Choroid plexus epithelial cell (primary cell): ENCODE data around the gene SPESP1.
"Not testable (repeated sequence)": the region's sequence is repeated elsewhere in the genome, so short reads cannot be mapped to it uniquely, and the experiment has no call there.

ENCODE experiments used
- DNase-seq: peaks from one replicate; pipeline ENCODE4 v3.0.0-alpha.2; 2010; ENCODE audit warnings: low read depth
- H3K4me3 ChIP-seq: 2 replicates; pipeline ENCODE4 v1.5.1; 2011; ENCODE audit warnings: low read depth, mild to moderate bottlenecking, control low read depth, low read length, moderate library complexity
- TF ChIP-seq, protein P1 (sequence below): conservative IDR thresholded peaks from 2 replicates; pipeline ENCODE4 v1.5.1; 2011; ENCODE audit warnings: low read depth, mild to moderate bottlenecking, control low read depth, inconsistent platforms, low read length, moderate library complexity

The SPESP1 gene

DNA sequence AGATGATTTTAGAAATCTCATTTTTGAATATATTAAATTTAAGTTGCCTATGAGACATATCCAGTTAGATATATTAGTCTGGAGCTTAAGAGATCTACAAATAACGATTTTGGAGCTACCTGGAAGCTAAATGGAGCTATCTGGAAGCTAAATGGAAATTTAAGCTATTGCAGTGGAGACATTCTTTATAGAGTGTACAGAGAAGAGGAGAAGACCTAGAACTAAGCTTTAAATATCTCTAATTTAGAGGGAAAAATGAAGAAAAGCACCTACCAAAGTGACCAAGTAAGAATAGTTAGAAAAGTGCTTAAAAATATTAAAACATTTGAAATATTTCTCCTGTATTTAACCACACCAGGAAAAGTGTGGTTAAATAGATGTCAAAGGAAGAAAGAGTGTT, 28.3 kb downstream of the SPESP1 start:
- H3K4me3 ChIP-seq = no peak overlapping the region
- TF ChIP-seq, protein P1, sequence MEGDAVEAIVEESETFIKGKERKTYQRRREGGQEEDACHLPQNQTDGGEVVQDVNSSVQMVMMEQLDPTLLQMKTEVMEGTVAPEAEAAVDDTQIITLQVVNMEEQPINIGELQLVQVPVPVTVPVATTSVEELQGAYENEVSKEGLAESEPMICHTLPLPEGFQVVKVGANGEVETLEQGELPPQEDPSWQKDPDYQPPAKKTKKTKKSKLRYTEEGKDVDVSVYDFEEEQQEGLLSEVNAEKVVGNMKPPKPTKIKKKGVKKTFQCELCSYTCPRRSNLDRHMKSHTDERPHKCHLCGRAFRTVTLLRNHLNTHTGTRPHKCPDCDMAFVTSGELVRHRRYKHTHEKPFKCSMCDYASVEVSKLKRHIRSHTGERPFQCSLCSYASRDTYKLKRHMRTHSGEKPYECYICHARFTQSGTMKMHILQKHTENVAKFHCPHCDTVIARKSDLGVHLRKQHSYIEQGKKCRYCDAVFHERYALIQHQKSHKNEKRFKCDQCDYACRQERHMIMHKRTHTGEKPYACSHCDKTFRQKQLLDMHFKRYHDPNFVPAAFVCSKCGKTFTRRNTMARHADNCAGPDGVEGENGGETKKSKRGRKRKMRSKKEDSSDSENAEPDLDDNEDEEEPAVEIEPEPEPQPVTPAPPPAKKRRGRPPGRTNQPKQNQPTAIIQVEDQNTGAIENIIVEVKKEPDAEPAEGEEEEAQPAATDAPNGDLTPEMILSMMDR = no peak
- no peak for DNase-seq

DNA sequence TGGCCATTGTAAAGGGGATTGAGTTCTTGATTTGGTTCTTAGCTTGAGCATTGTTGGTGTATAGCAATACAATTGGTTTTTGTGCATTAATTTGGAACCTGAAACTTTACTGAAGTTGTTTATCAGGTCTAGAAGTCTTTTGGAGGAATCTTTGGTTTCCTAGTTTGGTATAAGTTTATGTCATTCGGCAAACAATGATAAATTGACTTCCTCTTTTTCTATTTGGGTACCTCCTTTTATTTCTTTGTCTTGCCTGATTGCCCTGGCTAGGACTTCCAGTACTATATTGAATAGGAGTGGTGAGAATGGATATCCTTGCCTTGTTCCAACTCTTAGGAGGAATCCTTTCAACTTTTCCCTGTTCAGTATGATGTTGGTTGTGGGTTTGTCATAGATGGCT, 32.1 kb downstream of the SPESP1 start:
- H3K4me3 ChIP-seq = no peak overlapping the region
- TF ChIP-seq, protein P1 = no peak
- no peak for DNase-seq

DNA sequence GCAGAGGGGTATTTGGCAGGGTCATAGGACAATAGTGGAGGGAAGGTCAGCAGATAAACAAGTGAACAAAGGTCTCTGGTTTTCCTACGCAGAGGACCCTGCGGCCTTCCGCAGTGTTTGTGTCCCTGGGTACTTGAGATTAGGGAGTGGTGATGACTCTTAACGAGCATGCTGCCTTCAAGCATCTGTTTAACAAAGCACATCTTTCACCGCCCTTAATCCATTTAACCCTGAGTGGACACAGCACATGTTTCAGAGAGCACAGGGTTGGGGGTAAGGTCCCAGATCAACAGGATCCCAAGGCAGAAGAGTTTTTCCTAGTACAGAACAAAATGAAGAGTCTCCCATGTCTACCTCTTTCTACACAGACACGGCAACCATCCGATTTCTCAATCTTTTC, 33.4 kb downstream of the SPESP1 start:
- H3K4me3 ChIP-seq, DNase-seq: not testable (repeated sequence)

DNA sequence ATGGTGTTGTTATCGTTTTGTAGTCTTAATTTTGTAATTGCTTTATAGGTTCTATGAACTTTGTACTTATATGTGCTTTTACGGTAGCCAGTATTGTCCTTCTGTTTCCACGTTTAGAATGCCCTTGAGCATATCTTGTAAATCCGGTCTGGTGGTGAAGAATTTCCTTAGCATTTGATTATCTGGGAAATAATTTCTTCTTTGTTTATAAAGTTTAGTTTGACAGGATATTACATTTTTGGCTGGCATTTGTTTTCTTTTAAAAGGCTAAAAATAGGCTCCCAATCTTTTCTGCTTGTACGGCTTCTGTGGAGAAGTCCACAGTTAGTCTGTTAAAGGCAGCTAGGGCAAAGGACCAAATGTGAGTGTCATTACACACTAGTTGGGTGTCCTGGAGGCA, 36.7 kb downstream of the SPESP1 start:
- no peak overlapping the region for H3K4me3 ChIP-seq
- DNase-seq = no peak

DNA sequence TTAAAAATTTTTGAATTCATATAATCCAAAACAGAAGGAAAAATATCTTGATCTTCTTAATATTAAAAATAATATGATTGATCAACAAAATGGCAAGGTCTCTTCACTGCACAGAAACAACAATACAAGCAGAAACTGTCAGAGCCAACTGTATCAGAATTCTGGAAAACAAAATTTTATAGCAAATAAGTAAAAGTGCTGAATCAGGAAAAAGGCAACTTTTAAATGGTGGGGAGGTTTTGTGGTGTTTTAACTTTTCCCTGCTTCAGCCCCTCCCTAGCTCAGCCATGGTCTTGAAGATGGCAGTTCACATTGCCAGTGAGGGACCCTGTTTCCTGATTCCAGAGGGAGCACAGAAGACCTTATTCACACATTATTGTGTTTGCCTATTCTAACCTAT, 37.6 kb downstream of the SPESP1 start:
- no peak for DNase-seq
- TF ChIP-seq, protein P1 = no peak
- H3K4me3 ChIP-seq = no peak overlapping the region

More for the DNA sequence above, 36.7 kb downstream of the SPESP1 start:
- TF ChIP-seq, protein P1 = no peak

DNA sequence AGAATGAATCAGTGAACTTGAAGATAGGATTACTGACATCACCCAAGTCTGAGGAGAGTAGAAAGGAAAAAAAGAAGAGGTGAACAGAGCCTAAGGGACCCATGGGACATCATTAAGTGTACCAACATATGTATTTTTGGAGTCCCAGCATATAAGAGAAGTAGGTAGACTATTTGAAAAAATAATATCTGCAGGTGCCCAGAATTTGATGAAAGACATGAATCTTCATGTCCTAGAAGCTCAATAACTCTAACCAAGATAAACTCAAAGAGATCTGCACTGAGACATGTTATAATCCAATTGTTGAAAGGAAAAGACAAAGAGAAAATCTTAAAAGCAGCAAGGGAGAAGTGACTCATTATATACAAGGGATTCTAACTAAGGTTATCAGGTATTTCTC, 39.0 kb downstream of the SPESP1 start:
- TF ChIP-seq, protein P1 = no peak
- DNase-seq = no peak
- no peak overlapping the region for H3K4me3 ChIP-seq

DNA sequence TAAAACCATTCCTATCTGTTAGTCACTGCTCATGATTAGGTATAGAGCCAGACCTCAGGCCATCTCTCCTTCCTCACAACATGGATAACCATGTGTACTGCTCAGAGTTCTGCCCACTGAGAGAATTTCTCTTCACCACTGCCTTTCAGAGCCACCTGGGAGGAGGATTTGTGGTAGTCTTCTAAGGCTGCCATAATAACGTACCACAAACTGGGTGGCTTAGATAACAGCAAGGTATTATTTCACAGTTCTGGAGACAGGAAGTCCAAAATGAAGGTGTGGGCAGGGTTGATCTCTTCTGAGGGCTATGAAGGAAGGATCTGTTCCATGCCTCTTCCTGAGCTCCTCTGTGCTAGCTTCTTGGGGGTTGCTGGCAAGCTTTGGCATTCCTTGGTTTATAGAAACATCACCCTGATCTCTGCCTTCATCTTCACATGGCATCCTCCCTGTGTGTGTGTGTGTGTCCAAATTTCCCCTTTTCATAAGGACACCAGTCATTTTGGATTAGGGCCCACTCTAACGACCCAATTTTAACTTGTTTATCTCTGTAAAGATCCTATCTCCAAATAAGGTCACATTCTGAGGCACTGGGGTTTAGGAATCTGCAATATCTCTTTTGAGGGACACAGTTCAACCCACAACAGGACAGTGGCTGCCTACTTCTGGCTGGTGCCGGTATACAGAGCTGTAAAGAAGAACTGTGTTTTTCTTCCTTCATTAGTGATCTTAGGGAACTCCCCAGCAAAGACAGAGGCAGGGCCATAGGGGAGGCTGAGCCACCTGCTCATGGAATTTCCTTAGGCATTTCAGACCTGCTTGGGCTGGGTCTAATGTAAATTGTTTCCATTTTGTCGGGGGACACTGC, 42.1 kb downstream of the SPESP1 start:
- TF ChIP-seq, protein P1 = no peak
- DNase-seq = no peak

DNA sequence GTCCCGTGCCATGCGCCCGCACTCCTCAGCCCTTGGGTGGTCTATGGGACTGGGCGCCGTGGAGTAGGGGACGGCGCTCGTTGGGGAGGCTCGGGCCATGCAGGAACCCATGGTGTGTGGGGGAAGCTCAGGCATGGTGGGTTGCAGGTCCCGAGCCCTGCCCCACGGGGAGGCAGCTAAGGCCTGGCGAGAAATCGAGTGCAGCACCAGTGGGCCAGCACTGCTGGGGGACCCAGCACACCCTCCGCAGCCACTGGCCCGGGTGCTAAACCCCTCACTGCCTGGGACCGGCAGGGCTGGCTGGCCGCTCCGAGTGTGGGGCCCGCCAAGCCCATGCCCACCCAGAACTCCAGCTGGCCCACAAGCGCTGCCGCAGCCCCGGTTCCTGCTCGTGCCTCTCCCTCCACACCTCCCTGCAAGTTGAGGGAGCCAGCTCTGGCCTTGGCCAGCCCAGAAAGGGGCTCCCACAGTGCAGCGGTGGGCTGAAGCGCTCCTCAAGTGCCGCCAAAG, 45.4 kb downstream of the SPESP1 start:
- DNase-seq = not testable (repeated sequence)

More for the DNA sequence above, 42.1 kb downstream of the SPESP1 start:
- no peak overlapping the region for H3K4me3 ChIP-seq

DNA sequence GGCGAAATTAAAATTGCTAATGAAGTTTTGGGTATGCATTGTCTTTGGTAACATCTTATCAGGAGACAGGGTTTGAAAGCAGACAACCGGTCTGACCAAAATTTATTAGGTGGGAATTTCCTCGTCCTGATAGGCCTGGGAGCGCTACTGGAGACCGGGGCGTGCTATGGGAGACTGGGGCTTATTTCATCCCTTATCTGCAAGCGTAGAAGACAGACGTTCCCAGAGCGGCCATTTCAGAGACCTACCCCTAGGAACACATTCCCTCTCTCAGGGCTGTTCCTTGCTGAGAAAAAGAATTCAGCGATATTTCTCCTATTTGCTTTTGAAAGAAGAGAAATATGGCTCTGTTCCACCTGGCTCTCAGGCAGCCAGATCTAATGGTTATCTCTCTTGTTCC, 47.1 kb downstream of the SPESP1 start:
- H3K4me3 ChIP-seq, DNase-seq: not testable (repeated sequence)

More for the DNA sequence above, 45.4 kb downstream of the SPESP1 start:
- not testable (repeated sequence) for H3K4me3 ChIP-seq
